ENCODE results near the gene ATP2B2. TPM values are rescaled to one million over a fixed set of nuclear protein-coding genes. Genes with fewer than 3 reads are reported as not detected.

The ATP2B2 gene
- total and polyA plus RNA-seq, 2 of the 8 experiments (the other 6 are each of a cell fraction or from before 2014, with no cell fraction given), result 0.14 to 1.2 TPM

DNA sequence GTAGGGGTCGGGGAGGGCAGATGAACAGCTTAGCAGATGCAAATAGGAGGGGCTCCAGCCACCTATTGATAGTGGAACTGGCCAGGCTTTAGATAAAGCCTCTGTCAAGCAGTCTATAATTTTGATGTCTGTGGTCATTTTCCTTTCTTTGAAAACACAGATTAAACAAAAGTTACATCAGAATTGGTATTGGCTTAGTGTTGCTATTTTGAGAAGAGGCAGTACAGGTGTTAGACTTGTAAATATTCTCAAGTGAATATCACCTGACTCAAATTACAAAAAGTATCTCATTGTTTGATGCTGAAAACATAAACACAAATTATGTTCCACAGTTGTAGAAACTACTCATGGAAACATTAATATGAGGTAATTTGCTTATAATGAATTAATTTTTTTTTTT, 230.8 kb downstream of the ATP2B2 start (continued):
- TF ChIP-seq, protein P1, sequence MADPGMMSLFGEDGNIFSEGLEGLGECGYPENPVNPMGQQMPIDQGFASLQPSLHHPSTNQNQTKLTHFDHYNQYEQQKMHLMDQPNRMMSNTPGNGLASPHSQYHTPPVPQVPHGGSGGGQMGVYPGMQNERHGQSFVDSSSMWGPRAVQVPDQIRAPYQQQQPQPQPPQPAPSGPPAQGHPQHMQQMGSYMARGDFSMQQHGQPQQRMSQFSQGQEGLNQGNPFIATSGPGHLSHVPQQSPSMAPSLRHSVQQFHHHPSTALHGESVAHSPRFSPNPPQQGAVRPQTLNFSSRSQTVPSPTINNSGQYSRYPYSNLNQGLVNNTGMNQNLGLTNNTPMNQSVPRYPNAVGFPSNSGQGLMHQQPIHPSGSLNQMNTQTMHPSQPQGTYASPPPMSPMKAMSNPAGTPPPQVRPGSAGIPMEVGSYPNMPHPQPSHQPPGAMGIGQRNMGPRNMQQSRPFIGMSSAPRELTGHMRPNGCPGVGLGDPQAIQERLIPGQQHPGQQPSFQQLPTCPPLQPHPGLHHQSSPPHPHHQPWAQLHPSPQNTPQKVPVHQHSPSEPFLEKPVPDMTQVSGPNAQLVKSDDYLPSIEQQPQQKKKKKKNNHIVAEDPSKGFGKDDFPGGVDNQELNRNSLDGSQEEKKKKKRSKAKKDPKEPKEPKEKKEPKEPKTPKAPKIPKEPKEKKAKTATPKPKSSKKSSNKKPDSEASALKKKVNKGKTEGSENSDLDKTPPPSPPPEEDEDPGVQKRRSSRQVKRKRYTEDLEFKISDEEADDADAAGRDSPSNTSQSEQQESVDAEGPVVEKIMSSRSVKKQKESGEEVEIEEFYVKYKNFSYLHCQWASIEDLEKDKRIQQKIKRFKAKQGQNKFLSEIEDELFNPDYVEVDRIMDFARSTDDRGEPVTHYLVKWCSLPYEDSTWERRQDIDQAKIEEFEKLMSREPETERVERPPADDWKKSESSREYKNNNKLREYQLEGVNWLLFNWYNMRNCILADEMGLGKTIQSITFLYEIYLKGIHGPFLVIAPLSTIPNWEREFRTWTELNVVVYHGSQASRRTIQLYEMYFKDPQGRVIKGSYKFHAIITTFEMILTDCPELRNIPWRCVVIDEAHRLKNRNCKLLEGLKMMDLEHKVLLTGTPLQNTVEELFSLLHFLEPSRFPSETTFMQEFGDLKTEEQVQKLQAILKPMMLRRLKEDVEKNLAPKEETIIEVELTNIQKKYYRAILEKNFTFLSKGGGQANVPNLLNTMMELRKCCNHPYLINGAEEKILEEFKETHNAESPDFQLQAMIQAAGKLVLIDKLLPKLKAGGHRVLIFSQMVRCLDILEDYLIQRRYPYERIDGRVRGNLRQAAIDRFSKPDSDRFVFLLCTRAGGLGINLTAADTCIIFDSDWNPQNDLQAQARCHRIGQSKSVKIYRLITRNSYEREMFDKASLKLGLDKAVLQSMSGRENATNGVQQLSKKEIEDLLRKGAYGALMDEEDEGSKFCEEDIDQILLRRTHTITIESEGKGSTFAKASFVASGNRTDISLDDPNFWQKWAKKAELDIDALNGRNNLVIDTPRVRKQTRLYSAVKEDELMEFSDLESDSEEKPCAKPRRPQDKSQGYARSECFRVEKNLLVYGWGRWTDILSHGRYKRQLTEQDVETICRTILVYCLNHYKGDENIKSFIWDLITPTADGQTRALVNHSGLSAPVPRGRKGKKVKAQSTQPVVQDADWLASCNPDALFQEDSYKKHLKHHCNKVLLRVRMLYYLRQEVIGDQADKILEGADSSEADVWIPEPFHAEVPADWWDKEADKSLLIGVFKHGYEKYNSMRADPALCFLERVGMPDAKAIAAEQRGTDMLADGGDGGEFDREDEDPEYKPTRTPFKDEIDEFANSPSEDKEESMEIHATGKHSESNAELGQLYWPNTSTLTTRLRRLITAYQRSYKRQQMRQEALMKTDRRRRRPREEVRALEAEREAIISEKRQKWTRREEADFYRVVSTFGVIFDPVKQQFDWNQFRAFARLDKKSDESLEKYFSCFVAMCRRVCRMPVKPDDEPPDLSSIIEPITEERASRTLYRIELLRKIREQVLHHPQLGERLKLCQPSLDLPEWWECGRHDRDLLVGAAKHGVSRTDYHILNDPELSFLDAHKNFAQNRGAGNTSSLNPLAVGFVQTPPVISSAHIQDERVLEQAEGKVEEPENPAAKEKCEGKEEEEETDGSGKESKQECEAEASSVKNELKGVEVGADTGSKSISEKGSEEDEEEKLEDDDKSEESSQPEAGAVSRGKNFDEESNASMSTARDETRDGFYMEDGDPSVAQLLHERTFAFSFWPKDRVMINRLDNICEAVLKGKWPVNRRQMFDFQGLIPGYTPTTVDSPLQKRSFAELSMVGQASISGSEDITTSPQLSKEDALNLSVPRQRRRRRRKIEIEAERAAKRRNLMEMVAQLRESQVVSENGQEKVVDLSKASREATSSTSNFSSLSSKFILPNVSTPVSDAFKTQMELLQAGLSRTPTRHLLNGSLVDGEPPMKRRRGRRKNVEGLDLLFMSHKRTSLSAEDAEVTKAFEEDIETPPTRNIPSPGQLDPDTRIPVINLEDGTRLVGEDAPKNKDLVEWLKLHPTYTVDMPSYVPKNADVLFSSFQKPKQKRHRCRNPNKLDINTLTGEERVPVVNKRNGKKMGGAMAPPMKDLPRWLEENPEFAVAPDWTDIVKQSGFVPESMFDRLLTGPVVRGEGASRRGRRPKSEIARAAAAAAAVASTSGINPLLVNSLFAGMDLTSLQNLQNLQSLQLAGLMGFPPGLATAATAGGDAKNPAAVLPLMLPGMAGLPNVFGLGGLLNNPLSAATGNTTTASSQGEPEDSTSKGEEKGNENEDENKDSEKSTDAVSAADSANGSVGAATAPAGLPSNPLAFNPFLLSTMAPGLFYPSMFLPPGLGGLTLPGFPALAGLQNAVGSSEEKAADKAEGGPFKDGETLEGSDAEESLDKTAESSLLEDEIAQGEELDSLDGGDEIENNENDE (IDR thresholded peaks at IDR 0.05; ENCODE audit: insufficient replicate concordance, low read length), result no peak
- no peak for TF ChIP-seq EZH2 (IDR thresholded peaks at IDR 0.05; ENCODE audit: low read depth, low read length, severe bottlenecking)
- TF ChIP-seq, protein P2, sequence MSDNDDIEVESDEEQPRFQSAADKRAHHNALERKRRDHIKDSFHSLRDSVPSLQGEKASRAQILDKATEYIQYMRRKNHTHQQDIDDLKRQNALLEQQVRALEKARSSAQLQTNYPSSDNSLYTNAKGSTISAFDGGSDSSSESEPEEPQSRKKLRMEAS (IDR thresholded peaks at IDR 0.05), result no peak
- no peak for TF ChIP-seq RXRA (IDR thresholded peaks at IDR 0.05; ENCODE audit: insufficient read depth, low read depth, low read length)
- TF ChIP-seq SP1 (IDR thresholded peaks at IDR 0.05; ENCODE audit: low read depth, low read length), result no peak
- TF ChIP-seq JUN (IDR thresholded peaks at IDR 0.05; ENCODE audit: low read depth, low read length), result no peak
- no peak for TF ChIP-seq ASH2L (IDR thresholded peaks at IDR 0.05; ENCODE audit: low read length)
- no peak for TF ChIP-seq RFX5 (IDR thresholded peaks at IDR 0.05; ENCODE audit: borderline replicate concordance, low read depth, low read length)
- TF ChIP-seq SIX5 (IDR thresholded peaks at IDR 0.05; ENCODE audit: low read depth, low read length), result no peak
- no peak for TF ChIP-seq SIRT6 (IDR thresholded peaks at IDR 0.05; ENCODE audit: low read length)
- no peak for TF ChIP-seq CEBPB (IDR thresholded peaks at IDR 0.05; ENCODE audit: low read depth, low read length)
- TF ChIP-seq KDM5A (IDR thresholded peaks at IDR 0.05; ENCODE audit: low read length), result no peak
- TF ChIP-seq POLR2AphosphoS5 (IDR thresholded peaks at IDR 0.05; ENCODE audit: low read depth, low read length), result no peak
- TF ChIP-seq SRF (IDR thresholded peaks at IDR 0.05; ENCODE audit: low read depth, low read length), result no peak

Measured in H1 (cell line).